Activated naive CD8-positive, alpha-beta T cell (primary cell): ENCODE data around the gene PCSK2.

ENCODE experiments used
- H3K27ac Mint-ChIP-seq: one replicate; pipeline ENCODE4 v1.8.0; 2021; ENCODE audit warnings: mixed read lengths
- H3K27me3 Mint-ChIP-seq: one replicate; pipeline ENCODE4 v1.8.0; 2021; ENCODE audit warnings: mixed read lengths
- H3K36me3 Mint-ChIP-seq: one replicate; pipeline ENCODE4 v1.8.0; 2021; ENCODE audit warnings: mixed read lengths
- H3K4me1 Mint-ChIP-seq: one replicate; pipeline ENCODE4 v1.8.0; 2021; ENCODE audit warnings: low read depth, mixed read lengths
- H3K4me3 Mint-ChIP-seq: one replicate; pipeline ENCODE4 v1.8.0; 2021; ENCODE audit warnings: mild to moderate bottlenecking, mixed read lengths
- H3K9me3 Mint-ChIP-seq: one replicate; pipeline ENCODE4 v1.8.0; 2021; ENCODE audit warnings: low read depth, mixed read lengths

The PCSK2 gene

GRCh38 chr20:17227669-17228623 lies 1.1 kb downstream of the PCSK2 start:
- Mint-ChIP-seq H3K9me3 (no peaks in the 10 kb centered on the region), H3K27me3 (peaks cover 43% of the 10 kb centered on the region), H3K4me1 (peaks cover 7% of the 10 kb centered on the region), H3K4me3 (no peak overlapping the region), H3K27ac (no peak overlapping the region), H3K36me3 (peaks cover 3% of the 10 kb centered on the region)

- Mint-ChIP-seq H3K36me3 (peaks cover 3% of the 10 kb centered on the region), H3K27ac (no peak overlapping the region), H3K4me1 (peaks cover 7% of the 10 kb centered on the region), H3K9me3 (no peaks in the 10 kb centered on the region), H3K27me3 (peaks cover 39% of the 10 kb centered on the region), H3K4me3 (no peak overlapping the region)
Observed at GRCh38 chr20:17228624-17229061, 1.8 kb downstream of the PCSK2 start.

- H3K4me1 Mint-ChIP-seq = peaks cover 7% of the 10 kb centered on the region
- H3K27ac Mint-ChIP-seq = no peak overlapping the region
- H3K9me3 Mint-ChIP-seq = no peaks in the 10 kb centered on the region
- peaks cover 34% of the 10 kb centered on the region for H3K27me3 Mint-ChIP-seq
- H3K4me3 Mint-ChIP-seq = no peak overlapping the region
- H3K36me3 Mint-ChIP-seq = peaks cover 3% of the 10 kb centered on the region
Observed at GRCh38 chr20:17229256-17229655, 2.4 kb downstream of the PCSK2 start.

- H3K27ac Mint-ChIP-seq = no peak overlapping the region
Observed at GRCh38 chr20:17233626-17234025, 6.8 kb downstream of the PCSK2 start.

GRCh38 chr20:17236766-17237165 lies 9.9 kb downstream of the PCSK2 start:
- Mint-ChIP-seq H3K27me3 (no peaks in the 10 kb centered on the region), H3K9me3 (peaks cover 13% of the 10 kb centered on the region), H3K4me3 (no peak overlapping the region), H3K4me1 (no peaks in the 10 kb centered on the region), H3K36me3 (no peaks in the 10 kb centered on the region), H3K27ac (no peak overlapping the region)

More at GRCh38 chr20:17233626-17234025, 6.8 kb downstream of the PCSK2 start:
- peaks cover 8% of the 10 kb centered on the region for H3K27me3 Mint-ChIP-seq
- H3K4me3 Mint-ChIP-seq = no peak overlapping the region
- no peaks in the 10 kb centered on the region for H3K36me3 Mint-ChIP-seq
- H3K4me1 Mint-ChIP-seq = no peaks in the 10 kb centered on the region
- peaks cover 9% of the 10 kb centered on the region for H3K9me3 Mint-ChIP-seq

- no peaks in the 10 kb centered on the region for H3K4me1 Mint-ChIP-seq
- no peaks in the 10 kb centered on the region for H3K9me3 Mint-ChIP-seq
- H3K36me3 Mint-ChIP-seq = no peaks in the 10 kb centered on the region
- H3K27ac Mint-ChIP-seq = no peak overlapping the region
- no peaks in the 10 kb centered on the region for H3K27me3 Mint-ChIP-seq
- H3K4me3 Mint-ChIP-seq = no peak overlapping the region
Observed at GRCh38 chr20:17248224-17248623, 21.4 kb downstream of the PCSK2 start.

GRCh38 chr20:17262786-17263185 lies 35.9 kb downstream of the PCSK2 start:
- no peaks in the 10 kb centered on the region for H3K4me1 Mint-ChIP-seq
- no peaks in the 10 kb centered on the region for H3K36me3 Mint-ChIP-seq
- peaks cover 5% of the 10 kb centered on the region for H3K9me3 Mint-ChIP-seq
- no peak overlapping the region for H3K27ac Mint-ChIP-seq
- H3K27me3 Mint-ChIP-seq = peaks cover 2% of the 10 kb centered on the region
- H3K4me3 Mint-ChIP-seq = no peak overlapping the region

GRCh38 chr20:17273717-17274116 lies 46.9 kb downstream of the PCSK2 start:
- no peaks in the 10 kb centered on the region for H3K27me3 Mint-ChIP-seq
- H3K27ac Mint-ChIP-seq = no peak overlapping the region
- H3K4me3 Mint-ChIP-seq = no peak overlapping the region

GRCh38 chr20:17276101-17276500 lies 49.3 kb downstream of the PCSK2 start:
- H3K36me3 Mint-ChIP-seq = no peaks in the 10 kb centered on the region
- H3K9me3 Mint-ChIP-seq = peaks cover 6% of the 10 kb centered on the region
- no peaks in the 10 kb centered on the region for H3K27me3 Mint-ChIP-seq
- H3K27ac Mint-ChIP-seq = no peak overlapping the region
- H3K4me3 Mint-ChIP-seq = no peak overlapping the region
- no peaks in the 10 kb centered on the region for H3K4me1 Mint-ChIP-seq

More at GRCh38 chr20:17273717-17274116, 46.9 kb downstream of the PCSK2 start:
- H3K4me1 Mint-ChIP-seq = no peaks in the 10 kb centered on the region
- peaks cover 4% of the 10 kb centered on the region for H3K9me3 Mint-ChIP-seq
- H3K36me3 Mint-ChIP-seq = no peaks in the 10 kb centered on the region

- H3K4me3 Mint-ChIP-seq = no peak overlapping the region
- peaks cover 6% of the 10 kb centered on the region for H3K9me3 Mint-ChIP-seq
- H3K36me3 Mint-ChIP-seq = no peaks in the 10 kb centered on the region
- no peak overlapping the region for H3K27ac Mint-ChIP-seq
- no peaks in the 10 kb centered on the region for H3K4me1 Mint-ChIP-seq
- H3K27me3 Mint-ChIP-seq = peaks cover 6% of the 10 kb centered on the region
Observed at GRCh38 chr20:17281478-17281877, 54.6 kb downstream of the PCSK2 start.

GRCh38 chr20:17282501-17282900 lies 55.7 kb downstream of the PCSK2 start:
- H3K27ac Mint-ChIP-seq = no peak overlapping the region
- no peak overlapping the region for H3K4me3 Mint-ChIP-seq
- H3K36me3 Mint-ChIP-seq = no peaks in the 10 kb centered on the region
- H3K4me1 Mint-ChIP-seq = no peaks in the 10 kb centered on the region
- H3K27me3 Mint-ChIP-seq = peaks cover 6% of the 10 kb centered on the region
- peaks cover 6% of the 10 kb centered on the region for H3K9me3 Mint-ChIP-seq

GRCh38 chr20:17287503-17287902 lies 60.7 kb downstream of the PCSK2 start:
- Mint-ChIP-seq H3K27me3 (peaks cover 6% of the 10 kb centered on the region), H3K36me3 (no peaks in the 10 kb centered on the region), H3K4me1 (no peaks in the 10 kb centered on the region), H3K27ac (no peak overlapping the region), H3K4me3 (no peak overlapping the region), H3K9me3 (no peaks in the 10 kb centered on the region)

- no peaks in the 10 kb centered on the region for H3K36me3 Mint-ChIP-seq
- no peak overlapping the region for H3K27ac Mint-ChIP-seq
- H3K4me3 Mint-ChIP-seq = no peak overlapping the region
- H3K4me1 Mint-ChIP-seq = no peaks in the 10 kb centered on the region
- no peaks in the 10 kb centered on the region for H3K9me3 Mint-ChIP-seq
- H3K27me3 Mint-ChIP-seq = peaks cover 6% of the 10 kb centered on the region
Observed at GRCh38 chr20:17287998-17288397, 61.2 kb downstream of the PCSK2 start.

- H3K36me3 Mint-ChIP-seq = no peaks in the 10 kb centered on the region
- H3K4me3 Mint-ChIP-seq = no peak overlapping the region
- H3K4me1 Mint-ChIP-seq = no peaks in the 10 kb centered on the region
- no peak overlapping the region for H3K27ac Mint-ChIP-seq
- H3K9me3 Mint-ChIP-seq = no peaks in the 10 kb centered on the region
- H3K27me3 Mint-ChIP-seq = no peaks in the 10 kb centered on the region
Observed at GRCh38 chr20:17295151-17295726, 68.4 kb downstream of the PCSK2 start.

- Mint-ChIP-seq H3K36me3 (no peaks in the 10 kb centered on the region), H3K9me3 (no peaks in the 10 kb centered on the region), H3K4me3 (no peak overlapping the region), H3K27me3 (no peaks in the 10 kb centered on the region), H3K27ac (no peak overlapping the region), H3K4me1 (no peaks in the 10 kb centered on the region)
Observed at GRCh38 chr20:17295991-17296390, 69.2 kb downstream of the PCSK2 start.
